Activated CD8-positive, alpha-beta memory T cell treated with anti-CD3 and anti-CD28 coated beads, Interleukin-2, amount 10 ng/mL, durations not matched to agents 7 days and 5 days (primary cell): ENCODE results near the gene MUC7. TPM values are rescaled to one million over a fixed set of nuclear protein-coding genes. Genes with fewer than 3 reads are reported as not detected.
A peak's percentile ranks its signal among the peaks of the same experiment; 100 is the strongest.
"Not testable (repeated sequence)": the region's sequence is repeated elsewhere in the genome, so short reads cannot be mapped to it uniquely, and the experiment has no call there.

Source experiments
- ATAC-seq: fragments of 150-1000 bp; cut with Tn5 transposase; one replicate; pipeline ENCODE4 v1.10.0; 2021; ENCODE audit warnings: moderate library complexity
- CTCF ChIA-PET: fragments of 350-600 bp; sonication (Branson Sonifier 250); formaldehyde crosslinking; loops from one replicate; lab custom pipeline; 2021; ENCODE audit warnings: antibody characterized with exemption; lab: Charles Lee
- DNase-seq: peaks from one replicate; pipeline ENCODE4 v3.0.0-alpha.2; 2020
- H3K27ac Mint-ChIP-seq: one replicate; pipeline ENCODE4 v1.8.0; 2021; ENCODE audit warnings: mild to moderate bottlenecking, mixed read lengths
- H3K27me3 Mint-ChIP-seq: one replicate; pipeline ENCODE4 v1.8.0; 2021; ENCODE audit warnings: mixed read lengths
- H3K36me3 Mint-ChIP-seq: one replicate; pipeline ENCODE4 v1.8.0; 2021; ENCODE audit warnings: mild to moderate bottlenecking, mixed read lengths
- H3K4me1 Mint-ChIP-seq: one replicate; pipeline ENCODE4 v1.8.0; 2021; ENCODE audit warnings: mixed read lengths
- H3K4me3 Mint-ChIP-seq: one replicate; pipeline ENCODE4 v1.8.0; 2021; ENCODE audit warnings: mild to moderate bottlenecking, moderate library complexity, mixed read lengths
- H3K9me3 Mint-ChIP-seq: one replicate; pipeline ENCODE4 v1.8.0; 2022; ENCODE audit warnings: low read depth, mixed read lengths
- total RNA-seq, 2 experiments: library from RNA; stranded (reverse); gene quantifications; one replicate each; pipeline ENCODE4 v1.2.3, GENCODE V29; 2021

MUC7 gene
- total RNA-seq: not detected

DNA sequence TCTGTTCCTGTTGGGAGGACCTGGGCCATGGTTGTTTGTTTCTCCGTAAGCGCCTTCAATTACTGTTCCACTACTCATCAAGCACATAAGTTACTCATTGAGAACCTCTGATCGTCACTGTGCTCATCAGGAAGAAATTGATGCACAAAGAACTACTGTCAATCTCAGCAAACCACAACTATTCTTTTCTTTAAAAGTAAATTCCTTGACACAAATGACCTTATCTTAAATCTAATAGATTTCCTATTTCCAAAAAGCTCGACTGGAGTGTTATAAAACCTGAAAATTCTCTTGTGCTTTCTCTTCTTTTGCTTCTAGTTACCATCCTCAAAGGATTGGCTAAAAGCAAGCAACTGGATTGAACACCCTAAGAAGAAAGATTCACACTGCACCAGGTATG is at the start of gene MUC7:
Gene MUC7, plus strand, starts transcription at position 301 of the 400 bp plus-strand sequence. CDS start 1,825 bp downstream, outside the sequence.
- H3K36me3 Mint-ChIP-seq: no peaks in the 10 kb centered on the region
- CTCF ChIA-PET: no interaction called here
- no peak within 1 kb of the TSS for H3K27ac Mint-ChIP-seq
- H3K4me3 Mint-ChIP-seq: no peak within 1 kb of the TSS
- H3K27me3 Mint-ChIP-seq: no peaks in the 10 kb centered on the region
- no peaks in the 10 kb centered on the region for H3K9me3 Mint-ChIP-seq
- ATAC-seq (no peak), DNase-seq (no peak)
- H3K4me1 Mint-ChIP-seq: no peaks in the 10 kb centered on the region

DNA sequence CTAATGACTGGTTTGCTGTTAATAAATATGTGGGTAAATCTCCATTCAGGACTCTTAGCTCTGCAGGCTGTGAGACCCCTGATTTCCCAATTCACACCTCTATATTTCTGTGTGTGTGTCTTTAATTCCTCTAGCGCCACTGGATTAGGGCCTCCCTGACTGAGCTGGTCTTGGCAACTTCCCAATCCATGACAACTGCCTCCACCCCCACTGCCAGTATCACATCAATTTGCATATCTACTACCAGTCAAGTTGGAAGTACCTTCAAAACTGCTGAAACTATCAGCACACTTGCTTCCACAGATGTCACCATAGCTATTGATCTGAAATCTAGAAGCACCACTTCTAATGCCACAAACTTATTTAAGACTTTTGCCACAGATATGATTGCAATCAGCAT is 46.7 kb upstream of the MUC7 start:
- Mint-ChIP-seq H3K4me3 (no peak overlapping the region), H3K4me1 (no peaks in the 10 kb centered on the region), H3K27ac (no peak overlapping the region), H3K36me3 (no peaks in the 10 kb centered on the region), H3K9me3 (peaks cover 5% of the 10 kb centered on the region), H3K27me3 (no peaks in the 10 kb centered on the region)
- ATAC-seq (no peak), DNase-seq (no peak)
- CTCF ChIA-PET: no interaction called here

DNA sequence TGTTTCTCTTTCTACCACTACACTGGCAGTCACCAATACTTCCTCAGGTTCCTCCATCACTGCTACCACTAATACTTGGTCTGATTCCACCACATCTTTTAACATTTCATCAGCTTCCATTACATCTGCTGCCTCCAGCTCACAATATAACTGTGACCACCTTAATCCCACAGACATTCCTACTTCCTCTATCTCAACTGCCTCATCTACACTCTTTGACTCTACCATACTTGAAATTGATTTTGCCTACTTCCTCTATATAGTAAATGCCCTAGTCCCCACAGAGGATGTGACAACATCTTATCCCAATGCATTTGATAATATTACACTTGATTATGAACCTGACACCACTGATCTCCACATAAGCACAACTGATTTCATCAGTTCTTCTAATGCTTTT is 45.2 kb upstream of the MUC7 start:
- DNase-seq (no peak), ATAC-seq (no peak)
- peaks cover 5% of the 10 kb centered on the region for H3K9me3 Mint-ChIP-seq
- H3K27me3 Mint-ChIP-seq: no peaks in the 10 kb centered on the region
- H3K4me3 Mint-ChIP-seq: no peak overlapping the region
- no peaks in the 10 kb centered on the region for H3K4me1 Mint-ChIP-seq
- CTCF ChIA-PET: no interaction called here
- H3K27ac Mint-ChIP-seq: no peak overlapping the region
- no peaks in the 10 kb centered on the region for H3K36me3 Mint-ChIP-seq

DNA sequence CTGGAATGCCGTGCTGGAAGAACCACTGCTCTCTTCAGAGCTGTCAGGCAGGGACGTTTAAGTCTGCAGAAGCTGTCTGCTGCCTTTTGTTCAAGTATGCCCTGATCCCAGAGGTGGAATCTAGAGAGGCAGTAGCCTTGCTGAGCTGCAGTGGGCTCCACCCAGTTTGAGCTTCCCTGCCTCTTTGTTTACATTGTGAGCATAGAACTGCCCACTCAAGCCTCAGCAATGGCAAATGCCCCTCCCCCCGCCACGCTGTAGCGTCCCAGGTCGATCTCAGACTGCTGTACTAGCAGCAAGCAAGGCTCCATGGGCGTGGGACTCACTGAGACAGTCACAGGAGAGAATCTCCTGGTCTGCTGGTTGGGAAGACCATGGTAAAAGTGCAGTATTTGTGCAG is 34.8 kb upstream of the MUC7 start:
- H3K27ac Mint-ChIP-seq: no peak overlapping the region
- H3K4me1 Mint-ChIP-seq: no peaks in the 10 kb centered on the region
- peaks cover 2% of the 10 kb centered on the region for H3K9me3 Mint-ChIP-seq
- no peaks in the 10 kb centered on the region for H3K36me3 Mint-ChIP-seq
- H3K27me3 Mint-ChIP-seq: no peaks in the 10 kb centered on the region
- no peak overlapping the region for H3K4me3 Mint-ChIP-seq
- CTCF ChIA-PET: no interaction called here
- ATAC-seq (no peak), DNase-seq (no peak)

DNA sequence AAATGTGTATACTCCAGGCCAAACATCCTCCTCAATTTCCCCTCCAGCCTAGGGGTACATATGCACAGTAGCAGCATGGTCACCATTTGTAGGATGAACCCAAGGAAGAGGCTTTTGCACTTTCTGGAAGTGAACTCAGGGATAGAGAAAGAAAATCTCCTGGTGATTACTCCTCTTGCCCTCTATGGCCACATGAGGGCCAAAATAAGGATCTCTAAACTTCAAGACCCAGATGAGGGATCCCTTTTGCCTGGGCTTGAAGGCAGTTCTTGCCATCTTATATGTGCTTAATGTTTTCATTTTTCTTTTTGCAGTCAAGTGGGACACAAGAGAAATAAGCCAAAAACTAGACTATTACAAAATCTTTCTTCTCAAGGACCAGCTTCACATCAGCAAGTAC is 29.5 kb upstream of the MUC7 start:
- Mint-ChIP-seq H3K27ac (no peak overlapping the region), H3K4me1 (no peaks in the 10 kb centered on the region), H3K4me3 (no peak overlapping the region), H3K9me3 (no peaks in the 10 kb centered on the region), H3K36me3 (no peaks in the 10 kb centered on the region), H3K27me3 (no peaks in the 10 kb centered on the region)
- DNase-seq: no peak
- ATAC-seq: no peak
- CTCF ChIA-PET: no interaction called here

DNA sequence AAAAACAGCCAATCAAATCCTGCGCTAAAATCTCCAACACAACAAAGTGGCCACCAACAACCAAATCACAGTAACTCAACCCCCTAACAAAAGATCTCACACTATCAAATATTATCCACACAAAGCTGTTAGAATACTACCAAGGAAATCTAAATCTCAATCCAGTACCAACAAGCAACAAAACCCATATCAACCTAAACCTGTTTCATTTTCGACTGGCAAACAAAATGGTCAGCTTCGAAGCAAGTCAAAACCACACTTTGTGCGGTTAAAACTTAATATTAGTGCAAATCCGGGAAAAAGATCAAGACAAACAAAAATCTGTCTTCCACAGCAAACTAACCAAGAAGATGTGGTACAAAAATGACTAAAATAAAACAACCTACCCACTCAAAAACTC is 28.7 kb upstream of the MUC7 start:
- Mint-ChIP-seq H3K36me3 (no peaks in the 10 kb centered on the region), H3K4me1 (no peaks in the 10 kb centered on the region), H3K4me3 (no peak overlapping the region), H3K27me3 (no peaks in the 10 kb centered on the region), H3K9me3 (no peaks in the 10 kb centered on the region), H3K27ac (no peak overlapping the region)
- ATAC-seq: no peak
- DNase-seq: no peak
- CTCF ChIA-PET: no interaction called here

DNA sequence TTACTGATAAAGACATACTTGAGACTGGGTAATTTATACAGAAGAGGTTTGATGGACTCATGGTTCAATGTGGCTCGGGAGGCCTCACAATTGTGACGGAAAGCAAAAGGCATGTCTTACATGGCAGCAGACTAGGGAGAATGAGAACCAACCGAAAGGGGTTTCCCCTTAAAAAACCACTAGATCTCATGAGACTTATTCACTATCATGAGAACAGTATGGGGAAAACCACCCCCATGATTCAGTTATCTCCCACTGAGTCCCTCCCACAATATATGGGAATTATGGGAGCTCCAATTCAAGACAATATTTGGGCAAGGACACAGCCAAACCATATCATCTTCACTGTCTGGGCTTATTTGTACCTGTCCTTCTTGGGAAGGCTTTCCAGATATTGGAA is 22.8 kb upstream of the MUC7 start:
- Mint-ChIP-seq H3K27me3 (no peaks in the 10 kb centered on the region), H3K36me3 (no peaks in the 10 kb centered on the region), H3K4me1 (no peaks in the 10 kb centered on the region), H3K4me3 (no peak overlapping the region), H3K9me3 (no peaks in the 10 kb centered on the region), H3K27ac (no peak overlapping the region)
- DNase-seq (no peak), ATAC-seq (no peak)
- CTCF ChIA-PET: no interaction called here

DNA sequence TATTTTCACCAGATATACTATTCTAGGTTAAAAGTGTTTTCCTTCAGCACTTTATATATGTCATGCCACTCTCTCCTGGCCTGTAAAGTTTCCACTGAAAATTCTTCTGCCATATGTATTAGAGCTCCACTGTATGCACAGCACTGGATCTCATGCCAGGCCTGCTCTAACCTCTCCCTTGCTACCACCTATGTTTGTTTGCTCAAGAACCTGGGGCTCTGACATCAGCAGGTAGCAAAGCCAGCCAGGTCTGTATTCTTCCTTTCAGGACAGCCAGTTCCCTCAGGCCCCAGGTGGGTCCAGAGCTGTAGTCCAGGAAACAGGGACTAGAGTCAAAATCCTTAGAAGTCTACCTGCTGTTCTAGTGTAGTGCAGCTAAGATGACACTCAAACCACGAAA is 19.1 kb upstream of the MUC7 start:
- DNase-seq: no peak
- Mint-ChIP-seq H3K4me1 (no peaks in the 10 kb centered on the region), H3K36me3 (no peaks in the 10 kb centered on the region), H3K27me3 (no peaks in the 10 kb centered on the region), H3K9me3 (no peaks in the 10 kb centered on the region), H3K4me3 (no peak overlapping the region), H3K27ac (no peak overlapping the region)
- CTCF ChIA-PET: no interaction called here
- ATAC-seq: no peak

DNA sequence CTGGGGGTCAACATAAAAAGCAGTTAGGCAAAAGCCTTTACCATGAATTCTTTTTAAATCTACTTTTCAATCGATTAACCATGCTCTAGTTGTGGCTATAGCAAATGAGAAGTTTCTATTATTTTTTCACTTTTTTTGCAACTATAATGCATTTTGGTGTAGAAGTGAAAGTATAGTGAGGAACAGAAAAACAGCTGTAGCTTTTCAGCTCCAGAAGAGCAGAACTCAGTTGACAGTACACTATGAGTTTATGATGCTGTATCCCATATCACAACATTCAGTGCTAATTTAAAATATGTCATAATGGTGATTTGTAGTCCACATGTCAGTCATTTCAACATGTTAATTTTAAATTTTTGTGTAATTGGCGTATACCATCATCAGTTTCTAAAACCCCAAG is 8.7 kb upstream of the MUC7 start:
- Mint-ChIP-seq H3K4me3 (no peak overlapping the region), H3K27me3 (no peaks in the 10 kb centered on the region), H3K9me3 (no peaks in the 10 kb centered on the region), H3K4me1 (no peaks in the 10 kb centered on the region), H3K27ac (no peak overlapping the region), H3K36me3 (no peaks in the 10 kb centered on the region)
- DNase-seq (no peak), ATAC-seq (no peak)
- CTCF ChIA-PET: no interaction called here

DNA sequence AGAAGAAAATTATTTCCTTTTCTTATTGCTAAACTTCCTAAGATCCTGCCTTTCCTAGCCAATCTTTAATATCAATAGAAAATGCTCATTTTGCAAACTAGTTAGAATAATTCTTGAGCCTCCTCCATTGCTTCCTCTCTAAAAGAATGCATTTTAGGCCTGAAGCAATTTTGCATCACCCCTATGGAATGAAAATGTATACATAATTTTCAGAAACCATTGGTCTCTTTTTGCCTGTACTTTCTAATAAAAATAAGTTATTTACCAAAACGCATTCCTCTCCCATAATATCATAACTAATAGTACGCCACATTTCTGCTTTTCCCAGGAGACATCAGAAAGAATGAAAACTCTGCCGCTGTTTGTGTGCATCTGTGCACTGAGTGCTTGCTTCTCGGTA is 1.7 kb downstream of the MUC7 start:
- H3K27me3 Mint-ChIP-seq: no peaks in the 10 kb centered on the region
- ATAC-seq (no peak), DNase-seq (no peak)
- no peaks in the 10 kb centered on the region for H3K36me3 Mint-ChIP-seq
- H3K27ac Mint-ChIP-seq: no peak overlapping the region
- H3K4me1 Mint-ChIP-seq: no peaks in the 10 kb centered on the region
- no peak overlapping the region for H3K4me3 Mint-ChIP-seq
- CTCF ChIA-PET: no interaction called here
- H3K9me3 Mint-ChIP-seq: no peaks in the 10 kb centered on the region

DNA sequence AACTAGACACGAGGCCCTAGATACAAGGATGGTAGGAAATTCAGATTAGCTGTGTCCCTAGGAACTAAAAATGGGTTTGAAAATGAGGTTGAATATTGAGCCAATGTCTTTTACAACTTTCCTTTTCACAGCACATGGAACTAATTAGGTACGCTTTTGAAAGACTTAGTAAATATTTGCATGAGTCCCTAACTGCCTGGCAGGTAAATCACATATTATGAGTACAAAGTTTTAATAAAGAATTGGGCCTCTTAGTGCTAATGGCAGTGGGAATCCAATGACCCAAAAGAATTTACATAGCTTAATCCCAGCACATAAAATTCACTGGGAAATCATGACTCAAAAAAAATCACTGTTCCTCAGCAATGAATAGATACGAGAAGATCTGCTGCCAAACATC is 16.8 kb downstream of the MUC7 start:
- Mint-ChIP-seq H3K9me3 (no peaks in the 10 kb centered on the region), H3K27me3 (peaks cover 4% of the 10 kb centered on the region), H3K4me3 (no peak overlapping the region), H3K27ac (no peak overlapping the region), H3K36me3 (no peaks in the 10 kb centered on the region), H3K4me1 (no peaks in the 10 kb centered on the region)
- CTCF ChIA-PET: no interaction called here
- DNase-seq (no peak), ATAC-seq (no peak)

DNA sequence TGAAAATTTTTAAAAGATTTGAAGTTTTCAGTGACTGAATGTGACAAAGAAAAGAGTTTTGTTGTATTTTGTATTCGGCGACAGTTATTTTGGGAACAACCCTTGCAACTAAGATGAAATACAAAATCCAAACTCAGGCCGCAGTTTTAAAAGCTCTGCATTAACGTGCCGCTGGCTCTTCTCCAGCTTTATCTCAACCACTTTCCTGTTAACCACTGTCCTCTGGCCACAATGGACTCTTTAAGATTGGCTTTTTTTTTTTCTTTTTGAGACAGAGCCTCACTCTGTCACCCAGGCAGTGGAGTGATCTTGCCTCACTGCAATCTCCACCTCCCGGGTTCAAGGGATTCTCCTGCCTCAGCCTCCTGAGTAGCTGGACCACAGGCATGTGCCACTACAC is 24.2 kb downstream of the MUC7 start:
- DNase-seq (no peak), ATAC-seq (no peak)
- no peaks in the 10 kb centered on the region for H3K27me3 Mint-ChIP-seq
- CTCF ChIA-PET: no interaction called here
- no peaks in the 10 kb centered on the region for H3K36me3 Mint-ChIP-seq
- no peaks in the 10 kb centered on the region for H3K4me1 Mint-ChIP-seq
- H3K4me3 Mint-ChIP-seq: no peak overlapping the region
- H3K9me3 Mint-ChIP-seq: no peaks in the 10 kb centered on the region
- H3K27ac Mint-ChIP-seq: no peak overlapping the region

DNA sequence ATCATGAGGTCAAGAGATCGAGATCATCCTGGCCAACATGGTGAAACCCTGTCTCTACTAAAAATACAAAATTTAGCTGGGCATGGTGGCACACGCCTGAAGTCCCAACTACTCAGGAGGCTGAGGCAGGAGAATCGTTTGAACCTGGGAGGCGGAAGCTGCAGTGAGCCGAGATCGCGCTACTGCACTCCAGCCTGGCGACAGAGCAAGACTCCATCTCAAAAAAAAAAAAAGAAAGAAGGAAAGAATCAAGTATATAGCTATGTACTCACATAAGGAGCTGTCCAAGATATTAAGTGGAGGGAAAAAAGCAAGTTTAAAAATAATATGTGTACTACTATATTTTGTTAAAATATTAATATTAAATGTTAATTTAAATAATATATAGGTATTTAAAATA is 29.8 kb downstream of the MUC7 start:
- DNase-seq, ATAC-seq, H3K27ac Mint-ChIP-seq, CTCF ChIA-PET, H3K4me3 Mint-ChIP-seq, H3K4me1 Mint-ChIP-seq, H3K9me3 Mint-ChIP-seq, H3K27me3 Mint-ChIP-seq, H3K36me3 Mint-ChIP-seq: not testable (repeated sequence)

DNA sequence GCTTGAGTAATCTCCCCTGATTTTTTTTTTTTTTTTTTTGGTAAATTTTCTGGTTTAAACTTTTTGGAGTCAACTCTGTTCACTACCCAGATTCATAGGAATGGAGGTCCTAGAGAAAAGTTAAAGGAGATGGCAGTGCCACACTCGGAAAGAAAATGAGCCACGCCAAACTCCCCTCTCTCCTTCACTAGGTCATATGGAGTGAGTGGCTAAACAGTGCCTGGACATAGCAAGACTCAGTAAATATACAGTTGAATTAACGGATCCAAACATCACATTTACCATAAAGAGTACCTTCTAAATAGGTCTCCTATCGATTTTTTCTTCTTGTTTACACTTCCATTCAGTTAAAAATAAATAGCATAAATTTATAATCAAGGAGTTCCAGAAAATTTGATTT is 32.7 kb downstream of the MUC7 start:
- no peaks in the 10 kb centered on the region for H3K9me3 Mint-ChIP-seq

DNA sequence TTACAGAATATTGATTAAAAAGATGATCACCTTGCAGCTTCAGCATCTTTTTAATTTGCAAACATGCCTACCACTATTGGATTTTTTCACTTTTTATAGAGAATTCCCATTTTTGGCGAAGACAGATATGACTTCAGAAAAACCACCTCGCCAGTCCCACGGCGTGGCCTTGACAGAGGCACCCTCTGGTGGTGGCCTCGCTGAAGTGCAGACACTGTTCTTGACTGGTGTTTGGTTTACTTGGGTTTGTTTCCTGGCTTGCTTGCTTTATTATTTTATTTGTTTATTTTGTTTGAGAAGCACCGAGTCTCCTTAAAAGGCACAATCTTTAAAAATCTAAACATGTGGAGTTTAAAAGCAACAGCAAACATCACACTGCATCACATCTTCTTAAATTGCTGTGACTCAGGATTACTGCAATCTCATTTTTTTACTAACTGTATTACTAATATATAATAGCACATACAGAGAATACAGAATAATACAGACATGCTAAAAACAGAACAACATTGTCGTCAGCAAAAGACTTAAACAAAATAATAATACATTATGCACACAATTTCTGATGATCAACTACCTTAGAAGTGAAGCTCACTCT is 33.3 kb downstream of the MUC7 start:
- Mint-ChIP-seq H3K36me3 (no peaks in the 10 kb centered on the region), H3K27ac (no peak overlapping the region), H3K4me3 (no peak overlapping the region), H3K4me1 (no peaks in the 10 kb centered on the region), H3K9me3 (no peaks in the 10 kb centered on the region), H3K27me3 (no peaks in the 10 kb centered on the region)
- DNase-seq: peak; percentile 59
- ATAC-seq: peak; percentile 71
- CTCF ChIA-PET: no interaction called here

More for the DNA sequence above, 32.7 kb downstream of the MUC7 start:
- CTCF ChIA-PET: no interaction called here
- Mint-ChIP-seq H3K4me3 (no peak overlapping the region), H3K27ac (no peak overlapping the region), H3K27me3 (no peaks in the 10 kb centered on the region), H3K4me1 (no peaks in the 10 kb centered on the region), H3K36me3 (no peaks in the 10 kb centered on the region)
- DNase-seq: no peak
- ATAC-seq: no peak
